Thyroid gland (tissue), 4 donors: ENCODE measurements around the gene DNAH3.
"Not testable (repeated sequence)": the region's sequence is repeated elsewhere in the genome, so short reads cannot be mapped to it uniquely, and the experiment has no call there.

Experiments used
- POLR2A ChIP-seq, 2 donors: fragments of 450-650 bp; IDR thresholded peaks; one replicate each; pipeline ENCODE4 v1.6.1; 2017; ENCODE audit warnings: antibody characterized with exemption in 2 of 2, mild to moderate bottlenecking in 2 of 2, moderate library complexity in 1 of 2
- TF ChIP-seq, protein P1 (sequence below), 6 experiments: fragments of 200-600 bp in 3 of 6; fragments of 450-650 bp in 3 of 6; sonication (generic) in 3 of 6; IDR thresholded peaks; one replicate each; pipeline ENCODE4 v1.5.1; 2016 to 2019; ENCODE audit warnings: antibody characterized with exemption in 6 of 6, mild to moderate bottlenecking in 2 of 6, inconsistent platforms in 1 of 6, moderate library complexity in 1 of 6

DNA sequence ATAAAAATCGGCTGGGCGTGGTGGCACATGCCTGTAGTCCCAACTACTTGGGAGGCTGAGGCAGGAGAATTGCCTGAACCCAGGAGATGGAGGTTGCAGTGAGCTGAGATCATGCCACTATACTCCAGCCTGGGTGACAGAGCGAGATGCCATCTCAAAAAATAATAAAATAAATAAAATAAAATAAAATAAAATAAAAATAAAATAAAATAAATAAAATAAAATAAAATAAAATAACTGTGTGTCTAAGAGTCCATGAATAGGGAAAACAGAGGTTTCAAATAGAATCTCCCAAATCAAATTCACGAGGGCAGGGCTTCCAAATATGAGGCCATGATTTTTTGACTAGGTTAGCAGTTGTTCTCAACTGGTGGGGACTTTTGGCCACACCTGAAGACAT lies 35.1 kb downstream of the DNAH3 start:
- TF ChIP-seq, protein P1, sequence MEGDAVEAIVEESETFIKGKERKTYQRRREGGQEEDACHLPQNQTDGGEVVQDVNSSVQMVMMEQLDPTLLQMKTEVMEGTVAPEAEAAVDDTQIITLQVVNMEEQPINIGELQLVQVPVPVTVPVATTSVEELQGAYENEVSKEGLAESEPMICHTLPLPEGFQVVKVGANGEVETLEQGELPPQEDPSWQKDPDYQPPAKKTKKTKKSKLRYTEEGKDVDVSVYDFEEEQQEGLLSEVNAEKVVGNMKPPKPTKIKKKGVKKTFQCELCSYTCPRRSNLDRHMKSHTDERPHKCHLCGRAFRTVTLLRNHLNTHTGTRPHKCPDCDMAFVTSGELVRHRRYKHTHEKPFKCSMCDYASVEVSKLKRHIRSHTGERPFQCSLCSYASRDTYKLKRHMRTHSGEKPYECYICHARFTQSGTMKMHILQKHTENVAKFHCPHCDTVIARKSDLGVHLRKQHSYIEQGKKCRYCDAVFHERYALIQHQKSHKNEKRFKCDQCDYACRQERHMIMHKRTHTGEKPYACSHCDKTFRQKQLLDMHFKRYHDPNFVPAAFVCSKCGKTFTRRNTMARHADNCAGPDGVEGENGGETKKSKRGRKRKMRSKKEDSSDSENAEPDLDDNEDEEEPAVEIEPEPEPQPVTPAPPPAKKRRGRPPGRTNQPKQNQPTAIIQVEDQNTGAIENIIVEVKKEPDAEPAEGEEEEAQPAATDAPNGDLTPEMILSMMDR (IDR thresholded peaks at IDR 0.05): not testable (repeated sequence)
- not testable (repeated sequence) for TF ChIP-seq POLR2A (IDR thresholded peaks at IDR 0.05)
